ENCODE measurements around the gene RICTOR.

DNA sequence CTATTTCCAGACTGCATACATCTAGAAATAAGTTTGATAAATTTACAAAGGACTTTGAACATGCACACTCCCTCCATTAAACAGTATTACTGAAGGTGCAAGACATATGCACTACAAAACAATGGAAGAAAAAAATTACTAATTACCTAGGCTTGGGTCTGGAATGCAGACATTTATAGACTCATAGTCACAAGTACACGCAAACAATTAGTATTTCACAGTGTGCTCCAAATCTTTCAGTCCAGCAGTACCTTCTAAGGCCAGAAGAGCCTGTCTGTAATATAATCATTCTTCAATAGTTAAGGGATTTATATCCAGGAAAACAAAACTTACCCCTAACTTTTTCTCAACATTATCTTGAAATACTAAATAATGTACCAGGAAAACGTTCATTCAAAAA, 11.2 kb downstream of the RICTOR start:
- no peak for TF ChIP-seq GATA3 (IDR thresholded peaks at IDR 0.05; ENCODE audit: low read depth, low read length)
- no peak for TF ChIP-seq GATA2 (IDR thresholded peaks at IDR 0.05; ENCODE audit: low read depth, low read length)
